ENCODE results near the gene HLCS.

- TF ChIP-seq POLR2A (IDR thresholded peaks at IDR 0.05) (no peak), CTCF (IDR thresholded peaks at IDR 0.05) (no peak)
These were observed 233.7 kb downstream of the HLCS start for GRCh38 chr21:36732761-36733160.

Data from body of pancreas (tissue), 4 donors.